GM18526 (cell line): ENCODE measurements around the gene NECTIN1.

ENCODE experiments used
- POLR2A ChIP-seq: IDR thresholded peaks from 3 replicates; pipeline ENCODE4 v1.6.1; 2011; ENCODE audit not compliant: insufficient read length; ENCODE audit errors: extremely low read depth

Gene NECTIN1

GRCh38 chr11:119728651-119729580 is at the start of gene NECTIN1:
Gene NECTIN1 (minus strand): TSS chr11:119729200. CDS start chr11:119728553, 647 bp downstream.
- peak; percentile 65 for TF ChIP-seq POLR2A

- TF ChIP-seq POLR2A = no peak
Observed at GRCh38 chr11:119778391-119779194, 49.6 kb upstream of the NECTIN1 start.

- TF ChIP-seq POLR2A = no peak
Observed at GRCh38 chr11:119777940-119778339, 48.9 kb upstream of the NECTIN1 start.

- no peak for TF ChIP-seq POLR2A
Observed at GRCh38 chr11:119776651-119777050, 47.7 kb upstream of the NECTIN1 start.

- no peak for TF ChIP-seq POLR2A
Observed at GRCh38 chr11:119776031-119776636, 47.1 kb upstream of the NECTIN1 start.

GRCh38 chr11:119774172-119774763 is 45.3 kb upstream of the NECTIN1 start:
- no peak for TF ChIP-seq POLR2A

GRCh38 chr11:119772641-119773415 is 43.8 kb upstream of the NECTIN1 start:
- TF ChIP-seq POLR2A = no peak

GRCh38 chr11:119772076-119772475 is 43.1 kb upstream of the NECTIN1 start:
- no peak for TF ChIP-seq POLR2A

GRCh38 chr11:119771172-119771770 is 42.3 kb upstream of the NECTIN1 start:
- no peak for TF ChIP-seq POLR2A

- TF ChIP-seq POLR2A = no peak
Observed at GRCh38 chr11:119765628-119766027, 36.6 kb upstream of the NECTIN1 start.

GRCh38 chr11:119764108-119764868 is 35.3 kb upstream of the NECTIN1 start:
- no peak for TF ChIP-seq POLR2A

GRCh38 chr11:119763071-119763728 is 34.2 kb upstream of the NECTIN1 start:
- TF ChIP-seq POLR2A = no peak
